SIG-M5 treated with dmso at 0.1 percent for 504 hours (cell line): ENCODE results near the gene APOL5.
"Not testable (repeated sequence)": the region's sequence is repeated elsewhere in the genome, so short reads cannot be mapped to it uniquely, and the experiment has no call there.

ENCODE experiments used
- DNase-seq: peaks from one replicate; lab custom pipeline; 2025; ENCODE audit not compliant: unreplicated experiment; lab: John Stamatoyannopoulos, UW

The APOL5 gene

GRCh38 chr22:35708917-35709316 lies 8.8 kb upstream of the APOL5 start:
- DNase-seq: no peak

- no peak for DNase-seq
Observed at GRCh38 chr22:35711336-35711735, 6.3 kb upstream of the APOL5 start.

- DNase-seq: no peak
Observed at GRCh38 chr22:35712672-35713071, 5.0 kb upstream of the APOL5 start.

- DNase-seq: no peak
Observed at GRCh38 chr22:35719212-35719875, 1.7 kb downstream of the APOL5 start.

- no peak for DNase-seq
Observed at GRCh38 chr22:35721960-35722359, 4.3 kb downstream of the APOL5 start.

GRCh38 chr22:35725521-35725920 lies 7.8 kb downstream of the APOL5 start:
- no peak for DNase-seq

- DNase-seq: no peak
Observed at GRCh38 chr22:35726398-35726797, 8.7 kb downstream of the APOL5 start.

GRCh38 chr22:35726933-35727332 lies 9.3 kb downstream of the APOL5 start:
- no peak for DNase-seq

GRCh38 chr22:35727436-35727835 lies 9.8 kb downstream of the APOL5 start:
- no peak for DNase-seq

- no peak for DNase-seq
Observed at GRCh38 chr22:35728639-35729308, 11.1 kb downstream of the APOL5 start.

- no peak for DNase-seq
Observed at GRCh38 chr22:35729309-35729698, 11.6 kb downstream of the APOL5 start.

- no peak for DNase-seq
Observed at GRCh38 chr22:35731321-35731720, 13.6 kb downstream of the APOL5 start.

- no peak for DNase-seq
Observed at GRCh38 chr22:35732116-35732515, 14.4 kb downstream of the APOL5 start.

GRCh38 chr22:35733036-35733435 lies 15.4 kb downstream of the APOL5 start:
- no peak for DNase-seq

GRCh38 chr22:35733791-35734516 lies 16.3 kb downstream of the APOL5 start:
- no peak for DNase-seq

- DNase-seq: no peak
Observed at GRCh38 chr22:35734517-35734827, 16.8 kb downstream of the APOL5 start.

- no peak for DNase-seq
Observed at GRCh38 chr22:35735542-35735941, 17.9 kb downstream of the APOL5 start.

- DNase-seq: no peak
Observed at GRCh38 chr22:35736166-35736565, 18.5 kb downstream of the APOL5 start.

GRCh38 chr22:35736701-35737100 lies 19.0 kb downstream of the APOL5 start:
- DNase-seq: no peak

GRCh38 chr22:35737886-35738285 lies 20.2 kb downstream of the APOL5 start:
- DNase-seq: not testable (repeated sequence)

GRCh38 chr22:35739076-35739930 lies 21.6 kb downstream of the APOL5 start:
- no peak for DNase-seq
